GM12878 (cell line): Measurements from ENCODE around the gene MT1G. TPM values are rescaled to one million over a fixed set of nuclear protein-coding genes. Genes with fewer than 3 reads are reported as not detected.
"Not testable (repeated sequence)": the region's sequence is repeated elsewhere in the genome, so short reads cannot be mapped to it uniquely, and the experiment has no call there.

Experiments used
- ATAC-seq: fragments of 200-7000 bp; cut with Tn5 transposase; 3 replicates; pipeline ENCODE4 v1.9.1; 2020; ENCODE audit warnings: mild to moderate bottlenecking, moderate library complexity
- BruUV-seq: library from RNA; stranded (reverse); fragments of 400-500 nt; replicated peaks from 2 replicates; lab custom pipeline; 2021; lab: Mats Ljungman, UMichigan
- CTCF ChIA-PET: fragments of 300-600 bp; sonication (Branson Sonifier 250); formaldehyde crosslinking; extraction: SDS; loops from one replicate; lab custom pipeline; 2021; ENCODE audit warnings: inconsistent platforms; lab: Yijun Ruan, JAX
- POLR2A ChIA-PET: fragments of 350-600 bp; formaldehyde crosslinking; extraction: SDS; loops from one replicate; lab custom pipeline; 2021; ENCODE audit warnings: inconsistent platforms; lab: Charles Lee
- RAD21 ChIA-PET: fragments of 300-600 bp; sonication (Branson Sonifier 250); formaldehyde crosslinking; loops from one replicate; lab custom pipeline; 2023; ENCODE audit warnings: antibody characterized with exemption; ENCODE audit not compliant: unreplicated experiment; lab: Charles Lee
- SMC1A ChIA-PET: fragments of 300-600 bp; sonication (Branson Sonifier 250); formaldehyde crosslinking; loops from one replicate; lab custom pipeline; 2023; ENCODE audit not compliant: unreplicated experiment, uncharacterized antibody; lab: Charles Lee
- DNase-seq: peaks from one replicate; pipeline ENCODE4 v3.0.0-alpha.2; 2011; ENCODE audit warnings: low read depth, low spot score
- FAIRE-seq: peaks from 3 replicates; lab custom pipeline; 2011; peaks lifted over from hg19 to GRCh38; lab: Jason Lieb, UNC
- H2AFZ ChIP-seq: 2 replicates; pipeline ENCODE4 v1.6.0; 2011; ENCODE audit warnings: low read depth, low read length, control low read depth; ENCODE audit not compliant: control insufficient read depth
- H3K27ac ChIP-seq: 2 replicates; pipeline ENCODE4 v1.5.1; 2011; ENCODE audit warnings: control low read depth; ENCODE audit not compliant: control insufficient read depth, insufficient read depth
- H3K27me3 ChIP-seq, 2 experiments: replicated peaks in 1 of 2; 2 replicates each; pipeline versions ENCODE4 v1.6.0 to v1.6.1; 2011; ENCODE audit warnings: low read length in 1 of 2; ENCODE audit not compliant: control insufficient read depth in 2 of 2, insufficient read depth in 2 of 2
- H3K36me3 ChIP-seq, 2 experiments: 2 replicates each; pipeline ENCODE4 v1.5.1; 2011; ENCODE audit warnings: low read length in 1 of 2; ENCODE audit not compliant: control insufficient read depth in 2 of 2, insufficient read depth in 2 of 2
- H3K4me1 ChIP-seq: 2 replicates; pipeline ENCODE4 v1.6.1; 2011; ENCODE audit warnings: mild to moderate bottlenecking, low read length, moderate library complexity, mixed read lengths; ENCODE audit not compliant: control insufficient read depth, insufficient read depth
- H3K4me2 ChIP-seq: 2 replicates; pipeline ENCODE4 v1.6.0; 2011; ENCODE audit warnings: control low read depth; ENCODE audit not compliant: control insufficient read depth, insufficient read depth
- H3K4me3 ChIP-seq: fragments of 200-600 bp; sonication (generic); 2 replicates; pipeline ENCODE4 v1.5.1; 2016
- H3K79me2 ChIP-seq: 2 replicates; pipeline ENCODE4 v1.6.0; 2011; ENCODE audit warnings: low read length; ENCODE audit not compliant: control insufficient read depth, insufficient read depth
- H3K9ac ChIP-seq: 2 replicates; pipeline ENCODE4 v1.8.0; 2011; ENCODE audit warnings: low read length, control low read depth, mixed read lengths; ENCODE audit not compliant: control insufficient read depth, insufficient read depth
- H3K9me3 ChIP-seq: replicated peaks from 3 replicates; pipeline ENCODE4 v1.5.1; 2011; ENCODE audit warnings: mild to moderate bottlenecking, low read length; ENCODE audit not compliant: control insufficient read depth, insufficient read depth
- H4K20me1 ChIP-seq: 2 replicates; pipeline ENCODE4 v1.6.0; 2011; ENCODE audit not compliant: control insufficient read depth, insufficient read depth
- BHLHE40 ChIP-seq, 2 experiments: fragments of 450-650 bp in 1 of 2; IDR thresholded peaks; 2 replicates each; pipeline ENCODE4 v1.6.1; 2011 to 2017; ENCODE audit warnings: low read depth in 2 of 2, borderline replicate concordance in 1 of 2, improper control_type of control experiment in 1 of 2, low read length in 1 of 2, mild to moderate bottlenecking in 1 of 2
- BRCA1 ChIP-seq: IDR thresholded peaks from 2 replicates; pipeline ENCODE4 v1.6.1; 2011; ENCODE audit warnings: low read depth, low read length, improper control_type of control experiment
- EED ChIP-seq: sonication (generic); IDR thresholded peaks from 2 replicates; pipeline ENCODE4 v1.6.1; 2016; ENCODE audit warnings: antibody characterized with exemption, low read depth
- ETV6 ChIP-seq, 2 experiments: fragments of 450-650 bp in 1 of 2; IDR thresholded peaks in 1 of 2; conservative IDR thresholded peaks in 1 of 2; 2 replicates each; pipeline ENCODE4 v1.6.1; 2014; ENCODE audit warnings: antibody characterized with exemption in 1 of 2, borderline replicate concordance in 1 of 2, low read depth in 1 of 2, mild to moderate bottlenecking in 1 of 2, moderate library complexity in 1 of 2
- GATAD2B ChIP-seq: fragments of 450-650 bp; conservative IDR thresholded peaks from 2 replicates; pipeline ENCODE4 v1.6.1; 2017; ENCODE audit warnings: low read depth, mild to moderate bottlenecking, moderate library complexity
- LARP7 ChIP-seq: fragments of 450-650 bp; IDR thresholded peaks from 2 replicates; pipeline ENCODE4 v1.6.1; 2017; ENCODE audit warnings: mild to moderate bottlenecking
- MEF2A ChIP-seq: IDR thresholded peaks from 2 replicates; pipeline ENCODE4 v1.6.1; 2011; ENCODE audit warnings: low read depth, mild to moderate bottlenecking, low read length, moderate library complexity; ENCODE audit not compliant: insufficient read depth
- PAX5 ChIP-seq: IDR thresholded peaks from 2 replicates; pipeline ENCODE4 v1.6.1; 2011; ENCODE audit warnings: low read depth, low read length, borderline replicate concordance
- PKNOX1 ChIP-seq: fragments of 450-650 bp; IDR thresholded peaks from 2 replicates; pipeline ENCODE4 v1.6.1; 2016; ENCODE audit warnings: mild to moderate bottlenecking
- POU2F2 ChIP-seq: IDR thresholded peaks from 3 replicates; pipeline ENCODE4 v1.6.1; 2011; ENCODE audit warnings: low read depth, mild to moderate bottlenecking, low read length, borderline replicate concordance
- WGBS: methylation state at CpG from one replicate; pipeline ENCODE4 v1.1.6; 2016; ENCODE audit warnings: low lambda C conversion rate; ENCODE audit not compliant: insufficient replicate concordance, insufficient coverage; ENCODE audit errors: missing lambda C conversion rate; 5-methylcytosine and 5-hydroxymethylcytosine counted together
- in situ Hi-C: fragments of 300-500 bp; cut with MboI; formaldehyde crosslinking; loops from 9 replicates; pipeline ENCODE4 v1.14.3; 2018; ENCODE audit warnings: mixed read lengths
- intact Hi-C: fragments of 100-400 bp; cut with micrococcal nuclease; formaldehyde crosslinking; loops from one replicate; pipeline ENCODE4 v1.14.2; 2022; ENCODE audit not compliant: unreplicated experiment
- polyA plus RNA-seq, 11 experiments: library from polyadenylated mRNA; depleted of rRNA in 4 of 11; unstranded in 6 of 11; stranded (reverse) in 5 of 11; fragments of >200 nt; fragmentation: Nextera tagmentation in 4 of 11; fragmentation: Illumina TruSeq in 1 of 11; extraction: Ambion mirVana in 4 of 11; extraction: Trizol in 1 of 11; gene quantifications; 1 replicate in 1 of 11; 2 replicates in 10 of 11; pipeline versions ENCODE4 v1.2.1 to v1.2.3, GENCODE V29; 2011 to 2016; ENCODE audit warnings: inconsistent platforms in 2 of 11, missing spikeins in 2 of 11, low read depth in 1 of 11
- total RNA-seq, 4 experiments: library from RNA; depleted of rRNA in 3 of 4; stranded (reverse); fragments of >200 nt in 3 of 4; fragmentation: Illumina TruSeq in 1 of 4; extraction: Trizol in 1 of 4; gene quantifications; 2 replicates each; pipeline versions ENCODE4 v1.2.1 to v1.2.3, GENCODE V29; 2013 to 2021

MT1G gene
- total and polyA plus RNA-seq, 10 of the 15 experiments (the other 5 are each of a cell fraction or from before 2014, with no cell fraction given): 1.2 to 9.1 (median 4.6) TPM

- WGBS: 26% methylated on average over 27 of the region's 32 CpGs
- Histone ChIP-seq H3K4me2 (peak overlapping the region; percentile 48), H2AFZ (peak overlapping the region; percentile 47; the same call in 1 of the 2 replicates), H3K9ac (no peak overlapping the region), H3K79me2 (no peaks in the 10 kb centered on the region), H4K20me1 (no peaks in the 10 kb centered on the region), H3K27ac (no peak overlapping the region), H3K4me1 (no peaks in the 10 kb centered on the region), H3K36me3 (no peaks in the 10 kb centered on the region), H3K27me3 (peaks cover under 1 to 4% of the 10 kb centered on the region in 2 experiments; a peak in 3 of 4 replicates), H3K9me3 (no peaks in the 10 kb centered on the region), H3K4me3 (no peak overlapping the region)
- in situ Hi-C loops (loop anchor here (25.0 kb wide), 1 partner anchor 738 kb away; no protein-coding TSS in a partner anchor), intact Hi-C loops (no loop called here)
- DNase-seq (no peak), ATAC-seq (peak; percentile 75), FAIRE-seq (no peak)
- ChIA-PET POLR2A (no interaction called here), SMC1A (interaction anchor here (0.7 to 1.8 kb wide), 4 partner anchors 22 to 267 kb away, joined by 3 to 8 read pairs (median 3); no protein-coding TSS in a partner anchor), RAD21 (interaction anchor here (1.1 to 2.1 kb wide), 3 partner anchors 26 to 71 kb away, joined by 3 to 10 read pairs (median 6); partner anchors contain the start of gene MT2A), CTCF (interaction anchor here (1.1 to 2.7 kb wide), 2 partner anchors 26 to 101 kb away, joined by 3 to 15 read pairs; no protein-coding TSS in a partner anchor)
- BruUV-seq: no TSS peak
- TF ChIP-seq EED (no peak), MEF2A (no peak), BRCA1 (no peak), PKNOX1 (no peak), BHLHE40 (IDR thresholded peaks at IDR 0.05; ENCODE audit: borderline replicate concordance in 1 of 2, low read depth in 2 of 2, low read length in 1 of 2) (0 out of 4 replicates have a peak, but pooled peaks of 1 of the 2 experiments have one; percentile 26), POU2F2 (no peak), PAX5 (no peak), LARP7 (0 out of 2 replicates have a peak, but pooled peaks have one; percentile 53), GATAD2B (no peak), ETV6 (conservative IDR thresholded peaks at IDR 0.05 in 1 of 2, IDR thresholded peaks at IDR 0.05 in 1 of 2; ENCODE audit: borderline replicate concordance in 1 of 2, low read depth in 1 of 2) (no peak)
Observed at GRCh38 chr16:56675685-56676210, 7.9 kb upstream of the MT1G start.

GRCh38 chr16:56674570-56674969, 6.7 kb upstream of the MT1G start:
- H3K27me3 ChIP-seq: peaks cover 9 to 11% of the 10 kb centered on the region in 2 experiments
- in situ Hi-C loops, H3K27ac ChIP-seq, H3K9ac ChIP-seq, DNase-seq, H3K79me2 ChIP-seq, H2AFZ ChIP-seq, BruUV-seq, H3K4me1 ChIP-seq, H4K20me1 ChIP-seq, H3K9me3 ChIP-seq, FAIRE-seq, POLR2A ChIA-PET, ATAC-seq, H3K4me3 ChIP-seq, H3K4me2 ChIP-seq, H3K36me3 ChIP-seq: not testable (repeated sequence)
- ChIA-PET RAD21 (interaction anchor here (1.1 to 2.1 kb wide), 2 partner anchors 8 to 27 kb away, joined by 3 to 10 read pairs; partner anchors contain the start of gene MT1X), SMC1A (interaction anchor here (1.2 to 1.5 kb wide), 2 partner anchors 9 to 28 kb away, joined by 3 to 7 read pairs; no protein-coding TSS in a partner anchor), CTCF (interaction anchor here (2.6 kb wide), 1 partner anchor 27 kb away, joined by 28 read pairs; no protein-coding TSS in a partner anchor)
- WGBS: 64% methylated on average over 6 of the region's 6 CpGs
- intact Hi-C loops: loop anchor here (1.0 kb wide), 1 partner anchor 28 kb away; no protein-coding TSS in a partner anchor
